Heart right ventricle (tissue), 16 donors: ENCODE results near the gene HPS6. TPM values are rescaled to one million over a fixed set of nuclear protein-coding genes. Genes with fewer than 3 reads are reported as not detected.

Source experiments
- ATAC-seq, 8 donors: fragments of 200-7000 bp; cut with Tn5 transposase; one replicate each; pipeline ENCODE4 v1.9.1; 2020; ENCODE audit warnings: mild to moderate bottlenecking in 8 of 8, moderate library complexity in 8 of 8, moderate number of reproducible peaks in 1 of 8
- DNase-seq, 2 donors: peaks; one replicate each; pipeline ENCODE4 v3.0.0-alpha.2; 2020
- H3K27ac ChIP-seq, 10 donors: fragments of 200-600 bp; sonication (generic) in 2 of 10; one replicate each; pipeline versions ENCODE4 v1.5.0 to v1.8.0; 2020 to 2022; ENCODE audit warnings: mild to moderate bottlenecking in 3 of 10
- H3K27me3 ChIP-seq, 7 donors: fragments of 200-600 bp; one replicate each; pipeline ENCODE4 v1.8.0; 2021 to 2022; ENCODE audit warnings: mild to moderate bottlenecking in 2 of 7
- H3K36me3 ChIP-seq, 9 donors: fragments of 200-600 bp; sonication (generic) in 1 of 9; one replicate each; pipeline versions ENCODE4 v1.5.0 to v1.8.0; 2020 to 2022; ENCODE audit warnings: mild to moderate bottlenecking in 2 of 9
- H3K4me1 ChIP-seq, 9 donors: fragments of 200-600 bp; sonication (generic) in 1 of 9; one replicate each; pipeline versions ENCODE4 v1.5.0 to v1.8.0; 2020 to 2022; ENCODE audit warnings: mild to moderate bottlenecking in 4 of 9
- H3K4me3 ChIP-seq, 10 donors: fragments of 200-600 bp; sonication (generic) in 2 of 10; one replicate each; pipeline versions ENCODE4 v1.5.0 to v1.8.0; 2020 to 2022; ENCODE audit warnings: mild to moderate bottlenecking in 7 of 10, moderate library complexity in 2 of 10
- H3K9me3 ChIP-seq, 11 donors: fragments of 200-600 bp in 10 of 11; sonication (generic) in 2 of 11; one replicate each; pipeline versions ENCODE4 v1.5.0 to v1.8.0; 2013 to 2022; ENCODE audit warnings: mild to moderate bottlenecking in 2 of 11, control low read depth in 1 of 11, moderate library complexity in 1 of 11
- CTCF ChIP-seq, 9 donors: fragments of 200-600 bp; sonication (generic) in 2 of 9; IDR thresholded peaks; one replicate each; pipeline versions ENCODE4 v1.5.0 to v1.8.0; 2021 to 2022; ENCODE audit warnings: antibody characterized with exemption in 9 of 9, mild to moderate bottlenecking in 5 of 9, moderate library complexity in 1 of 9
- WGBS, 2 donors: extraction: QIAGEN DNeasy Blood & Tissue Kit; methylation state at CpG; one replicate each; pipeline ENCODE4 v1.1.7; 2013; ENCODE audit warnings: inconsistent platforms in 1 of 2; 5-methylcytosine and 5-hydroxymethylcytosine counted together
- intact Hi-C, 10 donors: fragments of 100-400 bp; cut with DNase I; formaldehyde crosslinking; loops; one replicate each; pipeline versions ENCODE4 v1.11.1 to v1.14.2; 2022
- polyA plus RNA-seq, 2 donors: library from polyadenylated mRNA; stranded (reverse); fragments of 200-250 nt; gene quantifications; one replicate each; pipeline ENCODE4 v1.2.3, GENCODE V29; 2013
- total RNA-seq, 10 donors: library from RNA; stranded (reverse); fragmentation: NEBNext Ultra II Directional in 3 of 10; extraction: Animal tissue kit (Norgen Biotek cat#: 25700) in 3 of 10; gene quantifications; one replicate each; pipeline versions ENCODE4 v1.2.1 to v1.2.4, GENCODE V29; 2021 to 2023
- donor health status: Arrhythmogenic right ventricular cardiomyopathy.
- donor health status: ischemic (EF 13 %, LVEDD 7.1; RV severe dilation, severe dysfunction).
- donor health status: healthy with polysubstance abuse.
- donor health status: DM: no; HTN: yes; CAD: no.
- donor health status: DM: no; HTN: no; CAD: no.
- donor health status: ischemic (EF 25% LVEDD 6.9; RV normal size, moderate dysfunction).
- donor health status: ischemic (EF 25% LVEDD 5.7; RV mildly dilated, moderate dysfunction).
- donor health status: healthy.
- donor health status: DM: yes; HTN: yes; CAD: no.
- donor health status: Ischemic cardiomyopathy.
- donor health status: ischemic (EF 35%, LVEDD 5.7; RV mildly dilated, moderate dysfunction).
- donor health status: nonischemic (EF 11% LVEDD 7.7; RV severe dilation, severe dysfunction).
- donor health status: DM: yes; HTN: yes; CAD: no.
- donor health status: PGD.
- donor health status: ischemic (EF 29% LVEDD 5.4; RV normal size, mild dysfunction).
- donor health status: nonischemic (EF 23%, LVEDD 6.1; RV moderate dilation, normal function).

HPS6 gene
- total and polyA plus RNA-seq, 12 donors, result 8.2 to 13.6 (median 10.6) TPM

- no peaks in the 10 kb centered on the region for H3K27me3 ChIP-seq
- ATAC-seq (no peak), DNase-seq (no peak)
- WGBS, 2 donors, result 0 to 3% methylated on average over 3 of the region's 3 CpGs
- peaks cover 23 to 78% (median 70%) of the 10 kb centered on the region in 9 donors for H3K4me1 ChIP-seq
- peak overlapping the region in 6 of 10 donors; percentile 74 to 99 (median 80) for H3K4me3 ChIP-seq
- no peak for TF ChIP-seq CTCF (IDR thresholded peaks at IDR 0.05)
- peaks cover 0 to 12% (median 4%) of the 10 kb centered on the region in 9 donors for H3K36me3 ChIP-seq
- intact Hi-C loops, result loop anchor here in 2 of 10 donors (5.0 kb wide), 2 partner anchors 48 to 58 kb away; partner anchors contain the start of genes ARMH3 (in 1 of the 2) and HPS6 (in 1 of the 2)
- no peaks in the 10 kb centered on the region for H3K9me3 ChIP-seq
- H3K27ac ChIP-seq, result peak overlapping the region in 9 of 10 donors; percentile 21 to 100 (median 96)
Measured at GRCh38 chr10:102115775-102116174, 50.6 kb downstream of the HPS6 start.

DNA sequence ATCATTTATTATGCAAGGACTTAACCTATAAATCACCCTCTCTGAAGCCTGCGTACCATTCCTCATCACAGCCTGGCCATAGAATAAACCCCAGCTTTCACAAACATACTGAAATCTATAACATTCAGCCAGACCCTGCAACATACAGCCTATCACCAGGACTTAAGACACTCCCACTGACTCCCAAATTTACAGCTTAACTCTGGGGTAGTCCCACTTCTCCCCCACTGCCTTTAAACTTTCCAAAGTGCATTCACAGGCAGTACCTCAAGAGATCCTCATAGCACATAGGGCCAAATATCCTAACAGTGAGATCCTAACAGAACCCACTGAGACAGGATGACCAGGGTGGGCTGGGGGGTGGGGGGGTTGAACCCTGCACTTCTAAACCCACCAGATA, 51.5 kb downstream of the HPS6 start:
- no peak for ATAC-seq
- no peaks in the 10 kb centered on the region for H3K9me3 ChIP-seq

More for the DNA sequence above, 51.5 kb downstream of the HPS6 start:
- intact Hi-C loops, result loop anchor here in 2 of 10 donors (5.0 kb wide), 2 partner anchors 49 to 59 kb away; partner anchors contain the start of genes ARMH3 (in 1 of the 2) and HPS6 (in 1 of the 2)
- H3K27ac ChIP-seq, result peak overlapping the region in 9 of 10 donors; percentile 94 to 100 (median 97)
- peak overlapping the region in 8 of 10 donors; percentile 9 to 99 (median 88) for H3K4me3 ChIP-seq
- TF ChIP-seq CTCF (IDR thresholded peaks at IDR 0.05), result no peak
- no peaks in the 10 kb centered on the region for H3K27me3 ChIP-seq
- H3K36me3 ChIP-seq, result peaks cover 0 to 3% (median 0%) of the 10 kb centered on the region in 9 donors
- peaks cover 23 to 80% (median 79%) of the 10 kb centered on the region in 9 donors for H3K4me1 ChIP-seq
- no peak for DNase-seq
- 53 to 70% methylated on average over 1 of the region's 1 CpG for WGBS, 2 donors

Other genes with a start within 250 kb of the HPS6 start
- 100 to 1,000 TPM in 7 of 10 donors, 10 to 100 TPM in 3; 65.6 to 146 (median 119) TPM for gene OGA, start 246.9 kb upstream of the HPS6 start, total RNA-seq
- 10 to 100 TPM; 28.7 to 74.3 TPM for gene OGA, start 246.9 kb upstream of the HPS6 start, polyA plus RNA-seq
- 100 to 1,000 TPM in 7 of 10 donors, 10 to 100 TPM in 3; 15.5 to 707 (median 190) TPM for gene KCNIP2, start 221.5 kb upstream of the HPS6 start, total RNA-seq
- 100 to 1,000 TPM; 264 to 452 TPM for gene KCNIP2, start 221.5 kb upstream of the HPS6 start, polyA plus RNA-seq
- 10 to 100 TPM; 45.0 to 96.8 (median 59.5) TPM for gene ARMH3, start 9.2 kb upstream of the HPS6 start, total RNA-seq
- 10 to 100 TPM; 24.1 to 34.8 TPM for gene ARMH3, start 9.2 kb upstream of the HPS6 start, polyA plus RNA-seq
- gene LDB1, start 55.0 kb downstream of the HPS6 start, total RNA-seq, result 10 to 100 TPM; 39.2 to 63.8 (median 56.3) TPM
- 10 to 100 TPM; 21.9 to 22.9 TPM for gene LDB1, start 55.0 kb downstream of the HPS6 start, polyA plus RNA-seq
- 10 to 100 TPM; 10.6 to 22.7 (median 13.0) TPM for gene PPRC1, start 67.7 kb downstream of the HPS6 start, total RNA-seq
- 10 to 100 TPM; 14.1 to 14.9 TPM for gene PPRC1, start 67.7 kb downstream of the HPS6 start, polyA plus RNA-seq
- 10 to 100 TPM; 22.3 to 45.5 (median 29.0) TPM for gene NOLC1, start 87.0 kb downstream of the HPS6 start, total RNA-seq
- 10 to 100 TPM in 1 of 2 donors, 1 to 10 TPM in 1; 8.6 to 24.0 TPM for gene NOLC1, start 87.0 kb downstream of the HPS6 start, polyA plus RNA-seq
- gene ELOVL3, start 160.9 kb downstream of the HPS6 start, total RNA-seq, result under 1 TPM in 3 of 10 donors, not detected in 7; 0.22 to 0.45 (median 0.30) TPM
- gene ELOVL3, start 160.9 kb downstream of the HPS6 start, polyA plus RNA-seq, result under 1 TPM in 1 of 2 donors, not detected in 1; 0.23 TPM
- gene PITX3, start 176.2 kb downstream of the HPS6 start, total RNA-seq, result 1 to 10 TPM in 4 of 10 donors, under 1 TPM in 6; 0.21 to 2.8 (median 0.86) TPM
- 10 to 100 TPM in 1 of 2 donors, 1 to 10 TPM in 1; 1.8 to 10.4 TPM for gene PITX3, start 176.2 kb downstream of the HPS6 start, polyA plus RNA-seq
- 10 to 100 TPM; 43.6 to 60.5 (median 50.7) TPM for gene GBF1, start 180.2 kb downstream of the HPS6 start, total RNA-seq
- 10 to 100 TPM; 20.7 to 25.6 TPM for gene GBF1, start 180.2 kb downstream of the HPS6 start, polyA plus RNA-seq